Measurements from ENCODE around the gene UBALD1.

Gene UBALD1

GRCh38 chr16:4634768-4635167 is 20.1 kb upstream of the UBALD1 start:
- no peak for DNase-seq
- TF ChIP-seq GATA1 (IDR thresholded peaks at IDR 0.05; ENCODE audit: low read depth, low read length) (no peak), POLR2A (IDR thresholded peaks at IDR 0.05; ENCODE audit: low read length) (no peak)

DNA sequence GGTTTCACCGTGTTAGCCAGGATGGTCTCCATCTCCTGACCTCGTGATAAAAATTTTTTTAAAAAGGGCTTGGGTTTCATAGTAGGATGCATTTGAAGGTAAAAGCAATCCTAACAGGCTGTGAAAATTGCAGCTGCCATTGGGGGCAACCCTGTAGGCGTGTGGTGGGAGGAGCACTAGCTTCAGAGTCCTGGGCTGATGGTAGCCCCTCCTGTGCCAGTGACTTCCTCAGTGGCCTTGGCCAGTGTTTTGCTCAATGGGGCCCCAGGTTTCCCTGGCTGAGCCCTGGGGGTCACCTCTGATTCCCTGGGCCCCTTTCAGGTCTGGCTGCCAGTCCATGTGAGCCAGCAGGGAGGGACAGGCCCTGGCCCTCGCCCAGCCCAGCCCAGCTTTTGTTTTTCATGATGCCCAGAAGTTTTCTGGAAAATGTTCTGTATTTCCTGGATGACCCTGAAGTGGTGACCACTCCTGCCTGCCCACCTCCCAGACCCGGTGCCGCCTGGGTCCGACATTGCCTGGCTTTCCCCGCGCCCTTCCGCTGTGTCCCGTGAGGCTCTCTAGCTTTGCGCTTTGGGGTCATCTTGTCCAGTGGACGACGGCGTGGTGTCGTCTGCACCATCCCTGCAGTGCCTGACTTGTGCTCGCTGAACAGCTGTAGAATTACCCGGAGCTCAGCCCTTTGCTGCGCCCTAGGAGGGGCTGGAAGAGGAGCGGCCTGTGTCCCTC is 19.4 kb upstream of the UBALD1 start:
- TF ChIP-seq POLR2A (IDR thresholded peaks at IDR 0.05; ENCODE audit: low read length): no peak

GRCh38 chr16:4631444-4631843 is 16.8 kb upstream of the UBALD1 start:
- DNase-seq: no peak
- TF ChIP-seq GATA1 (IDR thresholded peaks at IDR 0.05; ENCODE audit: low read depth, low read length): no peak
- TF ChIP-seq POLR2A (IDR thresholded peaks at IDR 0.05; ENCODE audit: low read length): no peak

More for the DNA sequence above, 19.4 kb upstream of the UBALD1 start:
- no peak for DNase-seq

- no peak for TF ChIP-seq GATA1 (IDR thresholded peaks at IDR 0.05; ENCODE audit: low read depth, low read length)
- TF ChIP-seq POLR2A (IDR thresholded peaks at IDR 0.05; ENCODE audit: low read length): no peak
- no peak for DNase-seq
These were observed 13.6 kb upstream of the UBALD1 start for GRCh38 chr16:4628283-4628682.

DNA sequence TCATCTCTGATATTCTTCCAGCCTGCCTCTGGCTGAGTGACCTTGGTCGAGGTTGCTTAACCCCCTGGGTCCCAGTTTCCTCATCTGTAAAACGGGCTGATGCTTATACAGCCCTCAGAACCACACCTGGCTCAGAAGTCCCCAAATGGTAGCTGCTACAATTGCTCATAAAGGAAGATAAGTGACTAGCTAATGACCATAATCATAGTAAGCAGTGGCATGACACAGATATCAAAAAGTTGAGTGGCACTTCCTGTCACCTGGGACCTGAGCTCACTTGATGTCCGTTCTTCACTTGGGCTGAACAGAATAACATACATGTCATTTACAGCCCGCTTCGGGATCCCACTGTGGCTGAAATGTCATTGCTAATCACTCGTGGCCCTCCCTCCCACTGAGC is 11.7 kb upstream of the UBALD1 start:
- no peak for DNase-seq
- TF ChIP-seq GATA1 (IDR thresholded peaks at IDR 0.05; ENCODE audit: low read depth, low read length) (no peak), POLR2A (IDR thresholded peaks at IDR 0.05; ENCODE audit: low read length) (no peak)

DNA sequence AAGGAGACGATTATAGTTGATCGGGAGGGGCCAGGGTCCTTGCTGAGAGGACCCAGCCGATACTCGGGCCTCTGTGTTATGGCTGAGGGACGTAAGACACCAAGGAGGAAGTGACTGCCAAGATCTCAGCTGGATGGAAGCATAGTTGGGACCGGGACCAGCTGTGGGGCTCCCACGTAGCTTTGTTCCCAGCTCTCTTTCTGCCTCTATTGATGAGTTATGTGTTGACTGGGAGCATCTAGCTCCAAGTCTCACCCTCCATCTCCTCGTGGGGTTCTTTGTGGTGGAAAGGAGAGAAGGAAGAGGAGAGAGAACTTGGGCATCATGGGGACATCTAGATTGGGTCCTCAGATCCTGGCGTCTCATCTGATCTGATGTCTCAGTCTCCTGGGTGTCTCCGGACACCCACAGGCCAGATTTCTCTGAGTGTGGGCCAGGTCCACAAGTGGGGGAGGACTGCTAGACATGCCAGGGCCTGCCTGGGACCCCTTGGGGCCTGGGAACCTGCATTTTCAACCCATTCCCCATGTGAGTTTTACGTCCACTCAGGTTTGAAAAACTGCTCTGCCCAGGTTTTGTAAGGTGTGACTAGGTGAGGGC is 11.0 kb upstream of the UBALD1 start:
- TF ChIP-seq POLR2A (IDR thresholded peaks at IDR 0.05; ENCODE audit: low read length): no peak
- TF ChIP-seq GATA1 (IDR thresholded peaks at IDR 0.05; ENCODE audit: low read depth, low read length): no peak
- DNase-seq: no peak

DNA sequence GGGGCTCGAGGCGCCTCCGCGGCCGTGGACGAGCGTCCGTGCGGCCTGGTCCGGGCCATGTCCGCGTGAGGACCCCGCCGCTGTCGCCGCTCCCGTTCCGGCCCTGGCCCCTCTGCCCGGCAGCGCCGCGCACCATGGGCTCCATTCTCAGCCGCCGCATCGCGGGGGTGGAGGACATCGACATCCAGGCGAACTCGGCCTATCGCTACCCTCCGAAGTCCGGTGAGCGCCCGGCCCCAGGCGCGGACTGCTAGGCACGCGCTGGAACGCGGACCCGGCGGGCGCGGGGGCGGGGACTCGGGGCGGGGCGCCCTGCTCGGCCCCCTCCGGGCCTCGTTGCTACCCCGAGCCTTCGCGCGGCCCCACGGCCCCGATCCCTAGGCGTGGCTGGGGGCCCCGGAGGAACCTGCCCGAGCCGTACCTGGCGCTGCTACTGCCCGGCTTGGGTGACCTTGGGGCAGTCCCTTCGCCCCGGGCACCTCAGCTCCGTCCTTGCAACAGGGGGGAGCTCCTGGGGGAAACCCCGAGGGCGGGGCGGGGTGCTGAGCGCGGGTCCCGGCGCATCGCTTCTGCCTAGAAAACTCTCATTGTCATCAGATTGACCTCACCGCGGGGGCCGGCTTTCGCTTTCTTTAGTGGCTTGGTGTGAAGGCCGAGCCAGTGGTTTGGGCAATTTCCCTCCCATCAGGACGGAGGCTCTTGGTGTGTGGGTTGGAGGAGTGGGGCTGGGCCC is 10.3 kb upstream of the UBALD1 start:
- TF ChIP-seq GATA1 (IDR thresholded peaks at IDR 0.05; ENCODE audit: low read depth, low read length) (no peak), POLR2A (IDR thresholded peaks at IDR 0.05; ENCODE audit: low read length) (peak; percentile 84)
- peak; percentile 79 to 86 for DNase-seq

DNA sequence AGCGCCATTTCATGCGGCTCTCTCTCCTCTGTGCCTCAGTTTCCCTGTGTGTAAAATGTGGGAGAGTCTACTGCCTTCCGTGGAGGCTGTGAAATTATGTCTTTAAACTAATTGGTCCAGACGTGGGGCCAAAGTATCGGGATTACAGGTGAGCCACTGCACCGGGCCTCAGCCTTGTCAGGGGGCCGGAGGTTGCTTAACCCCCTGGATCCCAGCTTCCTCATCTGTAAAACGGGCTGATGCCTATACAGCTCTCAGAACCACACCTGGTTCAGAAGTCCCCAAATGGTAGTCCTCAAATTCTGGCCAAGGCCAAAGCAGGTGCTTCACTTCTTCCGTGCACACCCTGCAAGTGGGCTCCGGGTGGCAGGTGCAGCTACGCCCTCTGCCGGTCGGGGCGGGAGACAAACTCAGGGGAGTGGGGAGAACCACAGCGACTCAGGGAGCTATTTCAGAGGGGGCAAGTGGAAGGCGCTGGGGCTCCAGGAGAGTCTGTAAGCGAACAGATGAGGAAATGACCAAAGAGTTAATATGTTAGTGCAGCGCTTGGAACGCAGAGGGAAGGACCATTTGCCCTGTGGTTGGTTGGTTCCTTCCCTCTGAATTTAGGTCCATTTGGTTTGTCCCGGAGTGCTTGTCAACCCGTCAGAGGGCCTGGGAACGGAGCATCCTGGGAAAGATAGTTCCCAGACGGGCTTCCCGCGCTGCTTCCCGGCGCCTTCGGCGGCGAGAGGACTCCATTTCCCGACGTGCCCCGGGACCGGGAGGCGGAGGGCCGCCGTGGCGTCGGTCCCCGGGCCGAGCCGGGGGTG is 9.5 kb upstream of the UBALD1 start, which contains the start of gene MGRN1:
Gene MGRN1 (plus strand): TSS at position 812 of the 812 bp plus-strand sequence. CDS start 135 bp downstream, outside the sequence.
- TF ChIP-seq POLR2A (IDR thresholded peaks at IDR 0.05; ENCODE audit: low read length): no peak
- DNase-seq: peak; percentile 96 to 98

DNA sequence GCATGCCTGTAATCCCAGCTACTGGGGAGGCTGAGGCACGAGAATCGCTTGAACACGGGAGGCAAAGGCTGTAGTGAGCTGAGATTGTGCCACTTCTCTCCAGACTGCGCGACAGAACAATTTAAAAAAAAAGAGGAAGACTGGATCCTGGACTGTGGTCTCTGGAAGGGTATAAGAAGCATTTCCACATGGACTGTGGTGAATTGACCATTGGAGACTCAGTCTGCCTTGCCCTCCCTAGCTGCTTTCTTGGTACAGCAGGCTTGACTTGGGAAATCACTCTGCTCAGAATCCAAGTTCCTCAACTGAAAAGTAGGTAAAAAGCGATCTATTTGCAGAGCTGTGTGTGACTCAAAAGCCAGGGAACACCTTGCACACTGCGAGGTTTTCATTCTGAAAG is 8.9 kb upstream of the UBALD1 start:
- no peak for DNase-seq
- TF ChIP-seq POLR2A (IDR thresholded peaks at IDR 0.05; ENCODE audit: low read length) (no peak), GATA1 (IDR thresholded peaks at IDR 0.05; ENCODE audit: low read depth, low read length) (no peak)

DNA sequence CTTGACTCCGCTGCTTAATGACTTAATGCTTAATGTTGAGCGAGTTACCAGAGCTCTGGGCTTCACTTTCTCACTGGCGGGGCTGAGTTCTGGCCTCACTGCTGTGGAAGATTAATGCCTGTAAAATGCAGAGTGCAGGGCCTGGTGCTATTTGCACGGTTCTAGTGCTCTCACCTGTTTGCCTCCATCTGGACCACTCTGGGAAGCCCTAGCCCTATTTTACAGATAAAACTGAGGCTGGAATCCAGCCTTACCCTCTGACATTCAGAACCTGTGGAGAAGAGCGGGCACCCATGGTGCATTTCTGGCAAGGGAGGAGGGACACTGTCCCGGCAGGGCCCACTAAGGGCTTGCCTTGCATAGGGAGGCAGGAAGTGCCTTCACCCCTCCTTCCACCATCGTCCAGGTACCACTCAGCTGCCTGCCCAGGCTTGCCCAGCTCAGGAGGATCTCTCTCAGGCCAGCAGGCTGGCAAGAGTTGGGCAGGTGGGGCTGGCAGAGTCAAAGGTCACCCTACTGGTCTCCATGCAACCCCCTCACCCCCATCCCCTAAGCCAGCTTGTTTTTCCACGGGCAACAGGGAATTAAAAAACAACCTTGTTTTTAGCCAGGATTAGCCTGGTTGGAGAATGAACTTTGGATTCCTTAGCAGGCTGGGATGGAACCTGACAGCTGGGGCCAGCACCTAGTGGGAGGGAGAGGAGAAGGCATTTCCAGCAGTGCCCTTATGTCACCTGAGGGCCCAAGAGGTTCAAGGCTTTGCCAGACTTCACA is 4.1 kb upstream of the UBALD1 start:
- TF ChIP-seq GATA1 (IDR thresholded peaks at IDR 0.05; ENCODE audit: low read depth, low read length) (no peak), POLR2A (IDR thresholded peaks at IDR 0.05; ENCODE audit: low read length) (no peak)
- no peak for DNase-seq

DNA sequence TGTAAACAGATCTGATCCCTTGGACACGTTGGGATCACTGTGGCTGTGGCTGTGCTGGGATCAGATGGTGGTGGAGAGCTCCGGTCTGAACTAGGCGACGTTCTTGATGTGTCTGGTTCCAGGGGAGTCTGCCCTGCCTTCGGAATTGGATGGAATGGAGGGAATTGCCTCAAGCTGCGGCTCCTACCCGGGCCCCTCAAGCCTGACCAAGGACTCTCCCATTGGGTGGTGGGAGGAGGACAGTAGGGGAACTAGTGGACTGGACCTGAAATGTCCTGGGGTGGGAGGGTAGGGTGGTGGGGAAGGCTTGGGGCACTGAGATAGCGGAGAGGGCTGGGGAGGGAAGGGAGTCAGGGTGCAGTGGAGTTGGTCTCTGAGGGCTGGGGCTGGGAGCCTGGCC is 3.2 kb upstream of the UBALD1 start:
- TF ChIP-seq POLR2A (IDR thresholded peaks at IDR 0.05; ENCODE audit: low read length): no peak
- no peak for TF ChIP-seq GATA1 (IDR thresholded peaks at IDR 0.05; ENCODE audit: low read depth, low read length)
- no peak for DNase-seq

DNA sequence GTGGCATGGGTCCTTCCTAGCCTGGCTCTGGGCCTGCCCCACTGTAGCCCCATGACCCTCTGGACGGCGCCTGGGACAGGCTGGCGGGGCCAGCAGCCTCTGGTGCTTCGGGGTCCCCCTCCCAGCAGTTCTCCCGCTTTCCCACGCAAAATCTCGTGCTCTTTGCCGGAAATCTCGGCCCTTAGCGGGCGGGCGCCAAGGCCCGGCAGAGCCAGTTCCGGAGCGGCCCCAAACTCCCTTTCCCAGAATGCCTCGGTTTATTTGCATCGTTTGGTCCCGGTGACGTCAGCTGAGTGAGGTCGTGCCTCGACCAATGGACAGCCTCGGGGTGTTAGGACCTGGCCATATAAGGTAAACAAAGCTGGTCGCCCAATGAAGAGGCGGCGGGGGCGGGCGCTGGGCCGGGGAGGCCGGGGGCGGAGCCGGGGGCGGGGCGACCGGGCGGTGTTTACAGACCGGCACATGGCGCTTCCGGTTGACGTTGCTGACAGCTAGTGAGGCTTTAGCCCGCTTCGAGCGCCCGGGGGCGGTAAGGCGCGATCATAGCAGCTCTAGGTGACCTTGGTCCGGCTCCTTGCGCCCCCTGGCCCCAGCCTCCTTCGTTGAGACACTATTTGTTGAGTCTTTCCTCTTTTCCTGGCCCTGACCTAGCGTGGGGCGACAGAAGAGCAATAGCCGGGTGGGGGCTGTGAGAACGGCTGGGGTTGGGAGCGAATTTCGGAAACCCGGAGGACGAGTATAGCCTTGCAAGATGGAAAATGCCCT is 1.5 kb upstream of the UBALD1 start:
- TF ChIP-seq GATA1 (IDR thresholded peaks at IDR 0.05; ENCODE audit: low read depth, low read length) (no peak), POLR2A (IDR thresholded peaks at IDR 0.05; ENCODE audit: low read length) (peak; percentile 74)
- DNase-seq: peak; percentile 100

All from erythroblast (primary cell).